ENCODE measurements around the gene MORF4L1. TPM values are rescaled to one million over a fixed set of nuclear protein-coding genes. Genes with fewer than 3 reads are reported as not detected.
"Not testable (repeated sequence)": the region's sequence is repeated elsewhere in the genome, so short reads cannot be mapped to it uniquely, and the experiment has no call there.

MORF4L1 gene
- 100 to 1,000 TPM; 693 to 903 (median 781) TPM for polyA plus RNA-seq (ENCODE audit: insufficient read length in 4 of 4)

GRCh38 chr15:78872155-78872971 is at the start of gene MORF4L1:
MORF4L1 (plus strand) TSS chr15:78872890; CDS start chr15:78873018, 128 bp downstream.
- DNase-seq (ENCODE audit: low read depth in 4 of 4, low spot score in 3 of 4): peak; percentile 89 to 94 (median 92)

GRCh38 chr15:78828920-78829319 is 43.8 kb upstream of the MORF4L1 start:
- DNase-seq (ENCODE audit: low read depth in 4 of 4, low spot score in 3 of 4): no peak

DNA sequence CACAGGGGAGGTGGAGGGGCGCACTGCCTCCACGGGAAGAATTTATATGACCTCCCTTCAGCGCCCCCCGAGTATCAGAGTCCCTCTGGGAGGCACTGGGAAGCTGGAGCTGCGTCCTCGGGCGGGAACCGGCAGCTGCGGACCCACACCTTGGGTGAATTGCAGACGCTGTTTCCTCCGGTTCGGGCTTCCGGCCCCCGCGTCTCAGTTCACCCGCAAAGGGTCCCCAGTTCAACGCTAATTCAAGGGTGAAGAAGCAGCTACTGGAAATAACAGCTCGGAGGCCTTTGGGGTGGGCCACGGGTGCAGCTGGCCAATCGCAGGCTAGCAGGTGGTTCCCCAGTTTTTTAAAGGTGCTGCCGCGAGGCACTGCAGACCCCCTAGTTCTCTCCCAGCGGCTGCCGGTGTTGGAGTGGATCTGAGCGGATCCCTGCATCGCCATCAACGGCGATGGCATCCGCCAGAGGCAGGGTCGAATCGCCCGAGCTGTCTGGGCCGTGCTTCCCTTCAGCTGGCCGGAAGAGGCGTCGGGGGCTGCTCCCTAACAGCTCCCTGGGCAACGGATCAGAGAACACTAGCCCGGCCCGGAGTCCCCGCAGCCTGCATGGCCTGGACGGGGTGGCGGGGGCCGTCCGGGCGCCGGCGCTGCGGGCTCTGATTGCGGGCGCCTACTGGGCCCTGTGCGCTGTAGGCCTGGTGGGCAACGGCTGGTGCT is 42.0 kb upstream of the MORF4L1 start:
- no peak for DNase-seq (ENCODE audit: low read depth in 4 of 4, low spot score in 3 of 4)

GRCh38 chr15:78831229-78832207 is 41.2 kb upstream of the MORF4L1 start:
- DNase-seq (ENCODE audit: low read depth in 4 of 4, low spot score in 3 of 4): no peak

DNA sequence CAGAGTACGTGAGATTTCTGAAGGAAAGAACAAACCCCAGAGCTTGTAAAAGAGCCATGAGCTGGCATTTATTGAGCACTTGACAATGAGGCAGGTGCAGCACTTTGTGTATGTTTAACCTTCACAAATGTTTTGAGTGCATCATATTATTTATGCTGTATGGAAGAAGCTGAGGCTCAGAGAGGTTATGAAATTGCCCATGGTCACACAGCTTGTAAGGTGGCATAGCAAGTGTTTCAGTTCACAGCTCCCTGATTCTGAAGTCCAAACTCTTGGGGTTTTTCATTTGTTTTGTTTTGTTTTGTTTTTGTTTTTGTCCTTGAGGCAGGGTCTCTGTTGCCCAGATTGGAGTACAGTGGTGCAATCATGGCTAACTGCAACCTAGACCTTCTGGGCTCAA is 36.4 kb upstream of the MORF4L1 start:
- no peak for DNase-seq (ENCODE audit: low read depth in 4 of 4, low spot score in 3 of 4)

GRCh38 chr15:78837131-78837530 is 35.6 kb upstream of the MORF4L1 start:
- no peak for DNase-seq (ENCODE audit: low read depth in 4 of 4, low spot score in 3 of 4)

- no peak for DNase-seq (ENCODE audit: low read depth in 4 of 4, low spot score in 3 of 4)
Observed at GRCh38 chr15:78837543-78837942, 35.1 kb upstream of the MORF4L1 start.

DNA sequence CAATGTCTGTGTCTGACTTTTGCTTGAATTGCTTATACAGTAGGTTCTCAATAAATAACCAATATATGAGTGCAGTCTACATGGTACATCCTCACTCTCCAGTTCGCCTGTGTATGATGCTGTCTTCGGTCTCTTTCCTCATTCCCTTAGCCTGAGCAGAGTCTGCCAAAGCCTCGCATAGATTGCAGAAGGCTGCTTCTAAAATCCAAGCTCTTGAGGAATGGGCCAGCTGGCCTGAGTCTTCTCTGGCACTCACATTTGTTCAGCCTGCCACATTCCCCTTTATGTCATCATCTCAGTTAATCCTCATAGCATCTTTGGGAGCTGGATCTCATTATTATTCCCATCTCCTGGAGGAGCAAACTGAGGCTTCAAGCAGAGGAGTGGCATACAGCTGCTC is 34.2 kb upstream of the MORF4L1 start:
- DNase-seq (ENCODE audit: low read depth in 4 of 4, low spot score in 3 of 4): no peak

GRCh38 chr15:78839151-78839550 is 33.5 kb upstream of the MORF4L1 start:
- not testable (repeated sequence) for DNase-seq (ENCODE audit: low read depth in 4 of 4, low spot score in 3 of 4)

DNA sequence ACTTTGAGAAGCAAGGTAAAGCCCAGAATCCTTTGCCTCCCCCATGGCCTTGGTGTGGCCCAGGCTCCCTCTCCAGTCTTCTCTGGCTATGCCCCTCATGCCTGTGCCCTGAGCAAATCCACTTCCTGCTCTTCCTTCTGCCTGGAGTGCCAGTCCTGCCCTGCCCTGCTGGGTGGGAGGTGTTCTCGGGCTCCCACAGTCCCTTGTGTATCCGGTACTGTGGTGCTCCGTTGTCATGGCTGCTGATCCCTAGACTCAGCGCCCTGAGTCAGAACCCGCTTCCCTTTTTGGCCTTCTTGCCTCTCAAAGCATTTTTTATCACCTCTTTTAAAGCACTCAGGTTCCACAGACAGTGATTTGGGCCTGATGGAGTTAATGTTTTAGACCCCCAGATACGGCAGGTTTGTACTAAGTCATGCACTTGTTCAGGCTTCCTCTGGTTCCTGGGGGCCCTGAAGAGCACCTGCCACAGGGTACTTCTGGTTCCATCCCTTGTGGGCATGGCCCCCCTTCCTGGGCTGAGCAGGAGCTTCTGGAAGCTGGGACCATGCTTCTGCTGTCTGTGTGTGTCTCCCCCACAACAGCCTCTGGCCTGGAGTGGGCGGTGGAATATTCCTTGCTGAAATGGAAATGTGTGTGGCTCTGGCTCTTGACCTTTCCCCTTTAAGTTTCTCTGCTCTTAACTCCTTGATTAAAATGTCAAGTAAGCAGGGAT is 31.9 kb upstream of the MORF4L1 start:
- no peak for DNase-seq (ENCODE audit: low read depth in 4 of 4, low spot score in 3 of 4)

DNA sequence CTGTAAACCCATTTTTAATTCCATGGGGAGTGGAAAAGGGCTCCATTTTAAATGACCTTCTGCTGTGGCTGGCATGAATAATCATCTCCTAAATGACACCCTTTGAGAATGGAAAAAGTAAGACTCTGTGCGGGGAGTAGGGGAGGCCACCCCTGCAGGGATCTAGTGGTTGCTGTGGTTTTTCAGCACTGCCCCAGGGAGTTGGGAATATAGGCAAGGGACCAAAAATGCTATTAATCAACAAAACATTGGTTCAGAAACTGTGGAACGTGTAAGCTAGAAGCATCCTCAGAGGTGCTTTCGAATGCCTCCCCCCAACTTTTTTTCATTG is 31.3 kb upstream of the MORF4L1 start:
- no peak for DNase-seq (ENCODE audit: low read depth in 4 of 4, low spot score in 3 of 4)

DNA sequence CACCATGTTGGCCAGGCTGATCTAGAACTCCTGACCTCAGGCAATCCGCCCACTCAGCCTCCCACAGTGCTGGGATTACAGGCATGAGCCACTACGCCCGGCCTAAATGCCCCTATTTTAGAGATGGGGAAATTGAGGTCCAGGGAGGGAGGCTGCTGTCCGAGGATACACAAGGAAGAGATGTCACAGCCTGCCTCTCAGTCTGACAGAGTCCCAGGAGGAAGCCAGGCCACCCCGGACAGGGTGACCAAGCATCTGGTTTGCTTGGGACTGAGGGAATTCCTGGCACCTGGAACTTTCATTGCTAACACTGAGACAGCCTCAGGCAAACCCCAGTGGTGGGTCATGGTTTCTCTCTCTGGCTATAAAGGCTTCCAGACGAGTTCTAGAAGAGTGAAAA is 30.8 kb upstream of the MORF4L1 start:
- no peak for DNase-seq (ENCODE audit: low read depth in 4 of 4, low spot score in 3 of 4)

- DNase-seq (ENCODE audit: low read depth in 4 of 4, low spot score in 3 of 4): no peak
Observed at GRCh38 chr15:78842519-78842918, 30.2 kb upstream of the MORF4L1 start.

DNA sequence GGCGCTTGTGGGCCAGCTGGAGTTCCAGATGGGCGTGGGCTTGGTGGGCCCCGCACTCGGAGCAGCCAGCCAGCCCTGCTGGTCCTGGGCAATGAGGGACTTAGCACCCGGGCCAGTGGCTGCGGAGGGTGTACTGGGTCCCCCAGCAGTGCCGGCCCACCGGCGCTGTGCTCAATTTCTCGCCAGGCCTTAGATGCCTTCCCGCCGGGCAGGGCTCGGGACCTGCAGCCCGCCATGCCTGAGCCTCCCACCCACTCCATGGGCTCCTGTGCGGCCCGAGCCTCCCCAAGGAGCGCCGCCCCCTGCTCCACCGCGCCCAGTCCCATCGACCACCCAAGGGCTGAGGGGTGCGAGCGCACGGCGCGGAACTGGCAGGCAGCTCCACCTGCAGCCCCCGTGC is 25.8 kb upstream of the MORF4L1 start:
- DNase-seq (ENCODE audit: low read depth in 4 of 4, low spot score in 3 of 4): not testable (repeated sequence)

GRCh38 chr15:78847387-78847906 is 25.2 kb upstream of the MORF4L1 start:
- DNase-seq (ENCODE audit: low read depth in 4 of 4, low spot score in 3 of 4): not testable (repeated sequence)

DNA sequence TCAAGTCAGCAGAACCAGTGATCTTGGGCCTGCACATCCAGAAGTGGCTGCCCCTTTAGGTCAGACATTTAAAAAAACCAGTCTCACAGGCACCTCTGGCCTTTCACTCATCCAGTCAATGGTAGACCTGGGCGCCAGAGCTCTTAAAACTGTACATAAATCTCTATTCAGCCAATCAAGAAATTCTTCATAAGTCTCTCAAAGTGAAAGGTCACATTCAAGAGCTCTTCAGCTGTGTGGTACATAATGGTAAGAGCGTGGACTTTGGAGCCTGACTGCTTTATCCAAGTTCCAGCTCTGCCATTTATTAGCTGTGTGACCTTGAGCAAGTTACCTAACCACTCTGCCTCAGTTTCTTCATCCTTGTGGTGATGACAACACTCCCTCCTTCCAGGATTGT is 22.3 kb upstream of the MORF4L1 start:
- DNase-seq (ENCODE audit: low read depth in 4 of 4, low spot score in 3 of 4): no peak

- DNase-seq (ENCODE audit: low read depth in 4 of 4, low spot score in 3 of 4): no peak
Observed at GRCh38 chr15:78850941-78851755, 21.5 kb upstream of the MORF4L1 start.

- DNase-seq (ENCODE audit: low read depth in 4 of 4, low spot score in 3 of 4): no peak
Observed at GRCh38 chr15:78853500-78853899, 19.2 kb upstream of the MORF4L1 start.

DNA sequence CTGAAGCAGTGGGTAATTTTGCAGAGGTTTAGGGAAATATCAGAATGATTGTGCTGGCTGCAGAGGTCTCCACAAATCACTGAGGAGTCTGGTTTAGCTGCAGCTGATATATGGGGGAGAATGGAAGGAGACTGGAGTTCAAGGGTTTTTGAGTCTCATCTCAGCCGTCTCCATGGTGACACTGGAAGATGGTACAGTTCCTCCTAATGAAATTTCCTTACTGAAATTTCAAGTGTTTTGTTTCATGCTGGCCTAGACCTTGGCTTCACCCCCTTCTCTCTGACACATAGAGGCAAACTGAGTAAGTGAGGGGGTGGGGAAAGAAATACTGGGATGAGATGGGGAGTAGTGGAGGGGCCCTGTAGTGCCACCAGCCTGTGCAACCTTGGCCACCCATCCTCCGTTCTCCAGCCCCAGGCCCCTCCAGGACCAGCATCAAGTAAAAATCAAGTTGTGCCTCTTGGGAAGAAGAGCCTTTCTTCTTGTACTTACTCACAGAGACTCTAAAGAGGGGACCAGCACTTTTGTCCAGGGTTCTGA is 17.8 kb upstream of the MORF4L1 start:
- DNase-seq (ENCODE audit: low read depth in 4 of 4, low spot score in 3 of 4): no peak
